H9 (cell line): ENCODE measurements around the gene RPS21. TPM values are rescaled to one million over a fixed set of nuclear protein-coding genes. Genes with fewer than 3 reads are reported as not detected.

ENCODE experiments used
- DNase-seq: peaks from one replicate; pipeline ENCODE4 v3.0.0-alpha.2; 2017
- H2AFZ ChIP-seq: one replicate; pipeline ENCODE4 v1.6.1; 2013; ENCODE audit warnings: mild to moderate bottlenecking, low read length, control low read depth, moderate library complexity
- H2AK5ac ChIP-seq: 2 replicates; pipeline ENCODE4 v1.6.1; 2013; ENCODE audit warnings: low read length, control low read depth, mixed read lengths; ENCODE audit not compliant: insufficient read length
- H2BK120ac ChIP-seq: one replicate; pipeline ENCODE4 v1.6.1; 2013; ENCODE audit warnings: low read depth, mild to moderate bottlenecking, low read length, control low read depth, inconsistent platforms; ENCODE audit not compliant: poor library complexity, severe bottlenecking
- H2BK12ac ChIP-seq: 2 replicates; pipeline ENCODE4 v1.6.1; 2013; ENCODE audit warnings: low read length, control low read depth, mixed read lengths, low read depth; ENCODE audit not compliant: insufficient read length
- H2BK15ac ChIP-seq: 2 replicates; pipeline ENCODE4 v1.6.1; 2013; ENCODE audit warnings: low read depth, low read length, control low read depth
- H2BK20ac ChIP-seq: one replicate; pipeline ENCODE4 v1.6.1; 2013; ENCODE audit warnings: low read depth, mild to moderate bottlenecking, low read length, control low read depth, inconsistent platforms; ENCODE audit not compliant: poor library complexity, severe bottlenecking
- H2BK5ac ChIP-seq: 2 replicates; pipeline ENCODE4 v1.6.1; 2013; ENCODE audit warnings: low read length, control low read depth, mixed read lengths; ENCODE audit not compliant: insufficient read length
- H3K14ac ChIP-seq: 2 replicates; pipeline ENCODE4 v1.6.1; 2013; ENCODE audit warnings: low read length, control low read depth; ENCODE audit not compliant: insufficient read depth
- H3K18ac ChIP-seq: 2 replicates; pipeline ENCODE4 v1.6.1; 2013; ENCODE audit warnings: low read depth, mild to moderate bottlenecking, mixed read lengths, low read length, control low read depth; ENCODE audit not compliant: insufficient read length
- H3K23ac ChIP-seq: 2 replicates; pipeline ENCODE4 v1.6.1; 2013; ENCODE audit warnings: low read length, control low read depth, mixed read lengths, low read depth; ENCODE audit not compliant: insufficient read length
- H3K23me2 ChIP-seq: 2 replicates; pipeline ENCODE4 v1.6.1; 2013; ENCODE audit warnings: low read depth, mild to moderate bottlenecking, mixed read lengths, low read length, control low read depth; ENCODE audit not compliant: insufficient read length, poor library complexity, severe bottlenecking
- H3K27ac ChIP-seq: 2 replicates; pipeline ENCODE4 v1.5.1; 2013; ENCODE audit warnings: low read length, control low read depth, mixed read lengths, low read depth; ENCODE audit not compliant: insufficient read length
- H3K27me3 ChIP-seq: 2 replicates; pipeline ENCODE4 v1.6.1; 2013; ENCODE audit warnings: low read length, control low read depth, inconsistent platforms; ENCODE audit not compliant: insufficient read depth
- H3K4ac ChIP-seq: 2 replicates; pipeline ENCODE4 v1.6.1; 2013; ENCODE audit warnings: low read depth, mild to moderate bottlenecking, control low read depth, inconsistent platforms, low read length, moderate library complexity
- H3K4me1 ChIP-seq: 2 replicates; pipeline ENCODE4 v1.6.1; 2013; ENCODE audit warnings: low read length, control low read depth, inconsistent platforms; ENCODE audit not compliant: insufficient read depth
- H3K4me2 ChIP-seq: 2 replicates; pipeline ENCODE4 v1.6.1; 2013; ENCODE audit warnings: low read length, control low read depth, mixed read lengths; ENCODE audit not compliant: insufficient read length, insufficient read depth
- H3K56ac ChIP-seq: 2 replicates; pipeline ENCODE4 v1.6.1; 2013; ENCODE audit warnings: low read depth, mild to moderate bottlenecking, mixed read lengths, low read length, control low read depth; ENCODE audit not compliant: insufficient read length
- H3K79me1 ChIP-seq: 2 replicates; pipeline ENCODE4 v1.6.1; 2013; ENCODE audit warnings: low read depth, mild to moderate bottlenecking, moderate library complexity, low read length, control low read depth, inconsistent platforms; ENCODE audit not compliant: insufficient read depth, poor library complexity, severe bottlenecking
- H3K79me2 ChIP-seq: 2 replicates; pipeline ENCODE4 v1.6.1; 2013; ENCODE audit warnings: low read length, control low read depth, inconsistent platforms; ENCODE audit not compliant: insufficient read depth
- H3K9ac ChIP-seq: 2 replicates; pipeline ENCODE4 v1.6.1; 2013; ENCODE audit warnings: low read length, control low read depth, mixed read lengths; ENCODE audit not compliant: insufficient read length; ENCODE audit errors: extremely low read depth
- H3K9me3 ChIP-seq: one replicate; pipeline ENCODE4 v1.6.1; 2013; ENCODE audit warnings: low read depth, low read length, inconsistent platforms; ENCODE audit not compliant: control insufficient read depth
- H3T11ph ChIP-seq: one replicate; pipeline ENCODE4 v1.6.1; 2013; ENCODE audit warnings: mild to moderate bottlenecking, low read length, control low read depth, inconsistent platforms
- H4K20me1 ChIP-seq: one replicate; pipeline ENCODE4 v1.6.1; 2013; ENCODE audit not compliant: control insufficient read depth, insufficient read length, insufficient read depth
- H4K5ac ChIP-seq: 2 replicates; pipeline ENCODE4 v1.6.1; 2013; ENCODE audit warnings: low read depth, mild to moderate bottlenecking, mixed read lengths, low read length, control low read depth; ENCODE audit not compliant: insufficient read length
- H4K8ac ChIP-seq: replicated peaks from 2 replicates; pipeline ENCODE4 v1.6.1; 2013; ENCODE audit warnings: low read length, control low read depth, mixed read lengths, low read depth; ENCODE audit not compliant: insufficient read length
- H4K91ac ChIP-seq: 2 replicates; pipeline ENCODE4 v1.6.1; 2013; ENCODE audit warnings: low read depth, mild to moderate bottlenecking, moderate library complexity, mixed read lengths, low read length, control low read depth; ENCODE audit not compliant: insufficient read length
- H3K27ac Mint-ChIP-seq, 3 experiments: 2 replicates in 2 of 3; 3 replicates in 1 of 3; pipeline ENCODE4 v1.8.0; 2020 to 2021; ENCODE audit warnings: mixed read lengths in 3 of 3, mild to moderate bottlenecking in 1 of 3, moderate library complexity in 1 of 3
- H3K27me3 Mint-ChIP-seq: 2 replicates; pipeline ENCODE4 v1.8.0; 2021; ENCODE audit warnings: low read depth, mild to moderate bottlenecking, moderate library complexity, mixed read lengths
- H3K36me3 Mint-ChIP-seq, 3 experiments: 2 replicates in 2 of 3; 3 replicates in 1 of 3; pipeline ENCODE4 v1.8.0; 2020 to 2021; ENCODE audit warnings: low read depth in 3 of 3, mixed read lengths in 3 of 3; ENCODE audit not compliant: insufficient read depth in 1 of 3
- H3K4me1 Mint-ChIP-seq, 2 experiments: 2 replicates each; pipeline ENCODE4 v1.8.0; 2020; ENCODE audit warnings: mixed read lengths in 2 of 2
- H3K4me3 Mint-ChIP-seq, 2 experiments: 2 replicates in 1 of 2; 3 replicates in 1 of 2; pipeline ENCODE4 v1.8.0; 2020 to 2021; ENCODE audit warnings: mild to moderate bottlenecking in 2 of 2, mixed read lengths in 2 of 2, moderate library complexity in 1 of 2
- H3K9me3 Mint-ChIP-seq, 2 experiments: 2 replicates in 1 of 2; 3 replicates in 1 of 2; pipeline ENCODE4 v1.8.0; 2020; ENCODE audit warnings: mild to moderate bottlenecking in 2 of 2, mixed read lengths in 2 of 2, moderate library complexity in 1 of 2
- WGBS: extraction: QIAGEN DNeasy Blood & Tissue Kit; methylation state at CpG from one replicate; pipeline ENCODE4 v1.1.7; 2013; ENCODE audit warnings: missing lambda C conversion rate, low lambda C conversion rate, mixed read lengths; ENCODE audit not compliant: insufficient read length; ENCODE audit errors: extremely low coverage; 5-methylcytosine and 5-hydroxymethylcytosine counted together
- total RNA-seq: library from RNA; stranded (reverse); gene quantifications from 2 replicates; pipeline ENCODE4 v1.2.1, GENCODE V29; 2021
- TF ChIP-seq, protein P1 (sequence below): fragments of 200-600 bp; sonication (generic); conservative IDR thresholded peaks from 3 replicates; pipeline ENCODE4 v1.8.0; 2021; ENCODE audit warnings: antibody characterized with exemption, mild to moderate bottlenecking

RPS21 gene
- total RNA-seq, 1 experiment from 2014 or later: 1,715 TPM

DNA sequence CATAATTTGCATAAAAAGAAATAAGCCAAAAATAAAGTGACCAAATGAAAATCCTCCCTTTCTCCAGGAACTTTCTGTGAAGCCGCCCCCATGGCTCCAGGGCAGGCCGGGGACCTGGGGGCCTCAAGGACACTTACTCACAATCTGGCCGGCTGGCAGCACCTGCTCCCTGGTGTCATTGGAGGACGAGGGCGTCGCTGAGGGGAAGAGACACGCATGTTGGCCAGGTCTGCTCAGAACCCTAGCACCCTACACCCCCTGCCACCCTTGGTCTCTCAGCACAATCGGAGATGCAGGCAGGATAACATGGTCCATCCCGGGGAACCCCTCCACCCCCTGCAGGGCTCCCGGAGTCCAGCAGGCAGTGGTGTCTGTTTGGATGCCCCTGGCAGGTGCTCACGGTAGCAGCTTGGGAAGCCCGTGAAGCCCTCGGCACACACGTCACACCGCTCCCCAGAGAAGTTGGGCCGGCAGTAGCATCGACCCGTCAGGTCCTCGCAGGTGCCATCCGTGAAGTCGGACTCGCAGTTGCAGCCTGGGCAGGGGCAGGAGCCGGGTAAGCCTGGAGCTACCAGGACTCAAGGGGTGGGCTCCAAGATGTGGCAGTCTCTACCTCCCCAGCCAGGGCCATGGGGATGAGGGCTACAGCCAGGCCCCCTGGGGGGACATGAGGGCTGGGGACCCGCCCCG, 41.1 kb upstream of the RPS21 start:
- Histone ChIP-seq H2BK12ac (no peak overlapping the region), H3T11ph (no peak overlapping the region), H4K8ac (no peak overlapping the region), H3K14ac (no peak overlapping the region), H3K56ac (no peak overlapping the region), H3K79me1 (no peaks in the 10 kb centered on the region), H3K27me3 (no peaks in the 10 kb centered on the region), H2BK5ac (no peak overlapping the region), H2BK15ac (no peak overlapping the region), H3K79me2 (no peaks in the 10 kb centered on the region), H3K23ac (no peak overlapping the region), H2AFZ (no peak overlapping the region), H3K23me2 (no peaks in the 10 kb centered on the region), H3K9me3 (no peaks in the 10 kb centered on the region), H3K27ac (no peak overlapping the region), H4K91ac (no peak overlapping the region), H4K5ac (no peak overlapping the region), H2AK5ac (no peak overlapping the region), H3K9ac (no peak overlapping the region), H3K4ac (no peak overlapping the region), H3K4me2 (no peak overlapping the region), H2BK20ac (no peak overlapping the region), H2BK120ac (no peak overlapping the region), H4K20me1 (no peaks in the 10 kb centered on the region), H3K4me1 (no peaks in the 10 kb centered on the region), H3K18ac (no peak overlapping the region)
- no peak overlapping the region for H3K4me3 Mint-ChIP-seq
- no peaks in the 10 kb centered on the region for H3K4me1 Mint-ChIP-seq
- DNase-seq: no peak
- H3K27me3 Mint-ChIP-seq: no peaks in the 10 kb centered on the region; the same call in 1 of the 2 replicates
- peaks cover 25 to 81% (median 78%) of the 10 kb centered on the region in 3 experiments for H3K36me3 Mint-ChIP-seq
- no CpG with 5 or more reads among the region's 25 CpGs for WGBS
- H3K9me3 Mint-ChIP-seq: peaks cover 9 to 18% of the 10 kb centered on the region in 2 experiments
- no peak overlapping the region for H3K27ac Mint-ChIP-seq
- TF ChIP-seq, protein P1, sequence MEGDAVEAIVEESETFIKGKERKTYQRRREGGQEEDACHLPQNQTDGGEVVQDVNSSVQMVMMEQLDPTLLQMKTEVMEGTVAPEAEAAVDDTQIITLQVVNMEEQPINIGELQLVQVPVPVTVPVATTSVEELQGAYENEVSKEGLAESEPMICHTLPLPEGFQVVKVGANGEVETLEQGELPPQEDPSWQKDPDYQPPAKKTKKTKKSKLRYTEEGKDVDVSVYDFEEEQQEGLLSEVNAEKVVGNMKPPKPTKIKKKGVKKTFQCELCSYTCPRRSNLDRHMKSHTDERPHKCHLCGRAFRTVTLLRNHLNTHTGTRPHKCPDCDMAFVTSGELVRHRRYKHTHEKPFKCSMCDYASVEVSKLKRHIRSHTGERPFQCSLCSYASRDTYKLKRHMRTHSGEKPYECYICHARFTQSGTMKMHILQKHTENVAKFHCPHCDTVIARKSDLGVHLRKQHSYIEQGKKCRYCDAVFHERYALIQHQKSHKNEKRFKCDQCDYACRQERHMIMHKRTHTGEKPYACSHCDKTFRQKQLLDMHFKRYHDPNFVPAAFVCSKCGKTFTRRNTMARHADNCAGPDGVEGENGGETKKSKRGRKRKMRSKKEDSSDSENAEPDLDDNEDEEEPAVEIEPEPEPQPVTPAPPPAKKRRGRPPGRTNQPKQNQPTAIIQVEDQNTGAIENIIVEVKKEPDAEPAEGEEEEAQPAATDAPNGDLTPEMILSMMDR: no peak
